GM21447 (cell line): ENCODE measurements around the gene PEPD.

Source experiments
- ATAC-seq: cut with Tn5 transposase; IDR thresholded peaks from one replicate; pipeline ENCODE4 v1.9.1; 2021; ENCODE audit not compliant: unreplicated experiment

PEPD gene

GRCh38 chr19:33512580-33513137 is 8.9 kb downstream of the PEPD start:
- no peak for ATAC-seq

GRCh38 chr19:33512021-33512420 is 9.6 kb downstream of the PEPD start:
- no peak for ATAC-seq

- no peak for ATAC-seq
Measured at GRCh38 chr19:33511346-33511745, 10.2 kb downstream of the PEPD start.

GRCh38 chr19:33510462-33511194 is 11.0 kb downstream of the PEPD start:
- ATAC-seq = no peak

- ATAC-seq = no peak
Measured at GRCh38 chr19:33509774-33510173, 11.8 kb downstream of the PEPD start.

- ATAC-seq = no peak
Measured at GRCh38 chr19:33508941-33509614, 12.5 kb downstream of the PEPD start.

- ATAC-seq = no peak
Measured at GRCh38 chr19:33508431-33508830, 13.2 kb downstream of the PEPD start.

GRCh38 chr19:33508009-33508408 is 13.6 kb downstream of the PEPD start:
- no peak for ATAC-seq

- ATAC-seq = no peak
Measured at GRCh38 chr19:33507021-33507956, 14.3 kb downstream of the PEPD start.

- no peak for ATAC-seq
Measured at GRCh38 chr19:33506498-33506897, 15.1 kb downstream of the PEPD start.

- no peak for ATAC-seq
Measured at GRCh38 chr19:33505823-33506222, 15.8 kb downstream of the PEPD start.

GRCh38 chr19:33505148-33505547 is 16.4 kb downstream of the PEPD start:
- no peak for ATAC-seq

GRCh38 chr19:33504058-33504444 is 17.5 kb downstream of the PEPD start:
- ATAC-seq = no peak

GRCh38 chr19:33503433-33504057 is 18.0 kb downstream of the PEPD start:
- ATAC-seq = no peak

- no peak for ATAC-seq
Measured at GRCh38 chr19:33503030-33503429, 18.6 kb downstream of the PEPD start.

GRCh38 chr19:33502521-33502920 is 19.1 kb downstream of the PEPD start:
- ATAC-seq = no peak

- ATAC-seq = no peak
Measured at GRCh38 chr19:33501693-33502356, 19.8 kb downstream of the PEPD start.

GRCh38 chr19:33500991-33501390 is 20.6 kb downstream of the PEPD start:
- no peak for ATAC-seq

- no peak for ATAC-seq
Measured at GRCh38 chr19:33500586-33500985, 21.0 kb downstream of the PEPD start.
